HepG2 (cell line): ENCODE data around the gene ARHGAP33. TPM values are rescaled to one million over a fixed set of nuclear protein-coding genes. Genes with fewer than 3 reads are reported as not detected.

Experiments used
- ATAC-seq: fragments of 200-7000 bp; cut with Tn5 transposase; 3 replicates; pipeline ENCODE4 v1.9.1; 2020; ENCODE audit warnings: mild to moderate bottlenecking, moderate library complexity
- BruUV-seq: library from RNA; stranded (reverse); fragments of 400-500 nt; replicated peaks from 2 replicates; lab custom pipeline; 2021; lab: Mats Ljungman, UMichigan
- CTCF ChIA-PET: fragments of 300-600 bp; formaldehyde crosslinking; extraction: SDS; loops from one replicate; lab custom pipeline; 2021; ENCODE audit warnings: low total read pairs, inconsistent platforms, low intra/inter-chr PET ratio; lab: Yijun Ruan, JAX
- POLR2A ChIA-PET: fragments of 350-600 bp; sonication (Branson Sonifier 250); formaldehyde crosslinking; loops from one replicate; lab custom pipeline; 2020; ENCODE audit warnings: antibody characterized with exemption, inconsistent platforms; lab: Yijun Ruan, JAX
- DNase-seq: peaks from one replicate; pipeline ENCODE4 v3.0.0-alpha.2; 2015; ENCODE audit warnings: low spot score
- FAIRE-seq: peaks from 3 replicates; lab custom pipeline; 2011; peaks lifted over from hg19 to GRCh38; lab: Jason Lieb, UNC
- H2AFZ ChIP-seq: one replicate; pipeline ENCODE4 v1.6.1; 2011; ENCODE audit warnings: low read length, inconsistent platforms
- H3K27ac ChIP-seq: fragments of 300-600 bp; 3 replicates; pipeline ENCODE4 v1.8.0; 2011; ENCODE audit warnings: mixed run types, mild to moderate bottlenecking, mixed read lengths, low read length, inconsistent platforms; ENCODE audit not compliant: insufficient read depth; ENCODE audit errors: extremely low read length
- H3K27me3 ChIP-seq, 2 experiments: fragments of 200-600 bp in 1 of 2; 2 replicates in 1 of 2; 3 replicates in 1 of 2; pipeline versions ENCODE4 v1.6.0 to v1.8.0; 2011; ENCODE audit warnings: low read length in 2 of 2, mild to moderate bottlenecking in 2 of 2, moderate library complexity in 2 of 2, inconsistent platforms in 1 of 2; ENCODE audit not compliant: insufficient read depth in 2 of 2, control insufficient read depth in 1 of 2
- H3K36me3 ChIP-seq, 2 experiments: fragments of 200-600 bp in 1 of 2; replicated peaks in 1 of 2; 2 replicates in 1 of 2; 3 replicates in 1 of 2; pipeline versions ENCODE4 v1.5.1 to v1.8.0; 2011; ENCODE audit warnings: low read length in 2 of 2, inconsistent platforms in 1 of 2; ENCODE audit not compliant: insufficient read depth in 2 of 2, control insufficient read depth in 1 of 2
- H3K4me1 ChIP-seq: 2 replicates; pipeline ENCODE4 v1.5.1; 2012; ENCODE audit warnings: low read length, inconsistent platforms; ENCODE audit not compliant: insufficient read depth
- H3K4me2 ChIP-seq: 2 replicates; pipeline ENCODE4 v1.6.0; 2011; ENCODE audit warnings: low read depth, low read length, inconsistent platforms
- H3K4me3 ChIP-seq, 3 experiments: fragments of 200-600 bp in 1 of 3; sonication (generic), shearing (Covaris generic) in 1 of 3; replicated peaks in 1 of 3; 2 replicates each; pipeline ENCODE4 v1.5.1; 2011 to 2016; ENCODE audit warnings: low read length in 3 of 3, inconsistent platforms in 2 of 3, low read depth in 2 of 3, mild to moderate bottlenecking in 2 of 3, control low read depth in 1 of 3, mixed read lengths in 1 of 3; ENCODE audit not compliant: insufficient read depth in 1 of 3
- H3K79me2 ChIP-seq: one replicate; pipeline ENCODE4 v1.6.1; 2011; ENCODE audit warnings: low read length, inconsistent platforms; ENCODE audit not compliant: insufficient read depth
- H3K9ac ChIP-seq: 2 replicates; pipeline ENCODE4 v1.6.0; 2011; ENCODE audit warnings: mild to moderate bottlenecking, low read depth, low read length, inconsistent platforms; ENCODE audit not compliant: insufficient read depth
- H3K9me3 ChIP-seq: 2 replicates; pipeline ENCODE4 v1.5.1; 2012; ENCODE audit warnings: mild to moderate bottlenecking, low read length
- H4K20me1 ChIP-seq: 2 replicates; pipeline ENCODE4 v1.6.0; 2011; ENCODE audit warnings: inconsistent platforms, mild to moderate bottlenecking, low read length, moderate library complexity; ENCODE audit not compliant: insufficient read depth
- ELF3 ChIP-seq: IDR thresholded peaks from 2 replicates; pipeline ENCODE4 v1.6.1; 2016; ENCODE audit warnings: missing genetic modification reagents, missing compliant biosample characterization
- FOSL2 ChIP-seq: sonication (generic); formaldehyde crosslinking; IDR thresholded peaks from 2 replicates; pipeline ENCODE4 v1.4.0; 2020; ENCODE audit warnings: missing genetic modification reagents
- HMGA1 ChIP-seq: sonication (generic); formaldehyde crosslinking; conservative IDR thresholded peaks from 2 replicates; pipeline ENCODE4 v1.4.0; 2020; ENCODE audit warnings: missing genetic modification reagents
- MLLT10 ChIP-seq: sonication (generic); formaldehyde crosslinking; IDR thresholded peaks from 2 replicates; pipeline ENCODE4 v1.4.0; 2020; ENCODE audit warnings: missing genetic modification reagents
- POLR2A ChIP-seq, 2 experiments: IDR thresholded peaks; 2 replicates each; pipeline ENCODE4 v1.6.1; 2011; ENCODE audit warnings: low read depth in 2 of 2, low read length in 2 of 2, mild to moderate bottlenecking in 1 of 2, moderate library complexity in 1 of 2; ENCODE audit not compliant: insufficient read depth in 1 of 2
- RXRA ChIP-seq: sonication (generic); formaldehyde crosslinking; IDR thresholded peaks from 2 replicates; pipeline ENCODE4 v1.5.1; 2020; ENCODE audit warnings: missing genetic modification reagents
- SAP130 ChIP-seq: IDR thresholded peaks from 2 replicates; pipeline ENCODE4 v1.6.1; 2016; ENCODE audit warnings: low read depth
- ZNF17 ChIP-seq: sonication (generic); formaldehyde crosslinking; IDR thresholded peaks from 2 replicates; pipeline ENCODE4 v1.5.0; 2020; ENCODE audit warnings: mild to moderate bottlenecking, missing genetic modification reagents
- ZNF263 ChIP-seq: sonication (generic); formaldehyde crosslinking; IDR thresholded peaks from 2 replicates; pipeline ENCODE4 v1.4.0; 2020; ENCODE audit warnings: missing genetic modification reagents
- WGBS: methylation state at CpG from one replicate; pipeline ENCODE4 v1.1.6; 2017; ENCODE audit warnings: low lambda C conversion rate; 5-methylcytosine and 5-hydroxymethylcytosine counted together
- in situ Hi-C: cut with HindIII; loops from 2 replicates; pipeline ENCODE4 v1.10.0; 2017; ENCODE audit warnings: low pct_unique_long_range_greater_than_20kb; ENCODE audit not compliant: extremely low pct_ligation_motif_present
- intact Hi-C: fragments of 100-400 bp; cut with micrococcal nuclease; formaldehyde crosslinking; loops from one replicate; pipeline ENCODE4 v1.10.0; 2022; ENCODE audit not compliant: unreplicated experiment
- polyA plus RNA-seq, 8 experiments: library from polyadenylated mRNA; depleted of rRNA in 3 of 8; stranded (reverse) in 7 of 8; unstranded in 1 of 8; fragments of >200 nt; fragmentation: Illumina TruSeq in 4 of 8; extraction: Trizol in 4 of 8; gene quantifications; 2 replicates each; pipeline versions ENCODE4 v1.2.1 to v1.2.3, GENCODE V29; 2011 to 2016; ENCODE audit warnings: low read depth in 4 of 8, missing spikeins in 1 of 8, mixed read lengths in 1 of 8; ENCODE audit not compliant: insufficient read depth in 1 of 8
- total RNA-seq, 5 experiments: library from RNA; depleted of rRNA; stranded (reverse); fragments of >200 nt; fragmentation: Illumina TruSeq; extraction: Trizol; gene quantifications; 2 replicates each; pipeline ENCODE4 v1.2.3, GENCODE V29; 2016; ENCODE audit warnings: low read depth in 1 of 5
- TF ChIP-seq, protein P1 (sequence below): sonication (generic); formaldehyde crosslinking; IDR thresholded peaks from 2 replicates; pipeline ENCODE4 v1.4.0; 2020; ENCODE audit warnings: missing genetic modification reagents
- TF ChIP-seq, protein P2 (sequence below): IDR thresholded peaks from 2 replicates; pipeline ENCODE4 v1.6.1; 2016
- TF ChIP-seq, protein P3 (sequence below): sonication (generic); formaldehyde crosslinking; IDR thresholded peaks from 2 replicates; pipeline ENCODE4 v1.4.0; 2020; ENCODE audit warnings: low read depth, mild to moderate bottlenecking, missing genetic modification reagents
- TF ChIP-seq, protein P4 (sequence below): sonication (generic); formaldehyde crosslinking; IDR thresholded peaks from 2 replicates; pipeline ENCODE4 v1.5.0; 2020; ENCODE audit warnings: missing genetic modification reagents, mild to moderate bottlenecking, borderline replicate concordance
- TF ChIP-seq, protein P5 (sequence below): fragments of 450-650 bp; IDR thresholded peaks from 2 replicates; pipeline ENCODE4 v1.6.1; 2016
- TF ChIP-seq, protein P6 (sequence below): sonication (generic); formaldehyde crosslinking; IDR thresholded peaks from 2 replicates; pipeline ENCODE4 v1.4.0; 2020; ENCODE audit warnings: missing genetic modification reagents, mild to moderate bottlenecking, borderline replicate concordance

ARHGAP33 gene
- total and polyA plus RNA-seq, 2 of the 13 experiments (the other 11 are each of a cell fraction or from before 2014, with no cell fraction given), result 1.3 to 2.7 TPM

DNA sequence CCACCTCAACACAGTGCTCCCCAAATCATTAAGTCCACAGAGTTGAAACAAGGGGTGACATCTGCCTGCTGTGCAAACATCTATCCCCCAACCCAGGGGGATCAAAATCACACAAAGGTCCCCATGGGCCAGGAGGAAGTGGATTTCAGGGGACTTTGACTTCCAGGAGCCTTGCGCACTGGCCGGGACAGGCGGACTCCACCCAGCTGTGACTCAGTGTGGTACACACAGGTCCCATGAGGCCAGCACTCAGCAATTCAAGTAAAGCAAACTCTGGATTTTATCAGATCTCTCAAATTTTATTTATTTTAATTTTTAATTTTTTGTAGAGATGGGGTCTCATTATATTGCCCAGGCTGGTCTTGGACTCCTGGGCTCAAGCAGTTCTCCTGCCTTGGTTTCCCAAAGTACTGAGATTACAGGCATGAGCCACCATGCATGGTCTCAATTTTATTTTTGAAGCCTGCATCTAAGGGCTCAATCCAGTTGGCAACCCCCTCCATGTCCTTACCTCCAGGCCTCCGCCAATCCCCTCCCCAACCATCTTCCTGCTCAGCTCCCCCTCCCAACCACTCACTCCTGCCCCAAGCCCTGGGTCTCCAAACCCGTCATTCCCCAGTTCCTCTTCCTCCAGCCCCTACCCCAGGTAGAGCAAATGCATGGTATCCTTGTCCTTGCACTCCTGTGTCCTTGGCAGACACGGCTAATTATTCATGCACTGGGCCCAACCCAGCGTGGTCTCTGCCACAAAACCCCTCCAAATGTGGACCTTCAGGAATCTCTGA is 18.2 kb downstream of the ARHGAP33 start:
- no peak overlapping the region for H3K27ac ChIP-seq
- H3K79me2 ChIP-seq, result no peaks in the 10 kb centered on the region
- H3K4me3 ChIP-seq, result no peak overlapping the region
- H3K27me3 ChIP-seq, result peaks cover 0 to 4% of the 10 kb centered on the region in 2 experiments; a peak in 3 of 5 replicates
- no peaks in the 10 kb centered on the region for H3K9me3 ChIP-seq
- CTCF ChIA-PET, result no interaction called here
- H3K36me3 ChIP-seq, result no peaks in the 10 kb centered on the region
- POLR2A ChIA-PET, result interaction anchor here (1.2 kb wide), 1 partner anchor 18 kb away, joined by 3 read pairs; no protein-coding TSS in a partner anchor
- H3K4me1 ChIP-seq, result peaks cover 45% of the 10 kb centered on the region
- H2AFZ ChIP-seq, result no peak overlapping the region
- no TSS peak for BruUV-seq
- H4K20me1 ChIP-seq, result no peaks in the 10 kb centered on the region
- H3K9ac ChIP-seq, result no peak overlapping the region
- ATAC-seq (no peak), FAIRE-seq (no peak), DNase-seq (no peak)
- WGBS, result 34% methylated on average over 7 of the region's 7 CpGs
- H3K4me2 ChIP-seq, result 0 out of 2 replicates have a peak overlapping the region, but pooled peaks have one; percentile 18
- intact Hi-C loops, result no loop called here
- in situ Hi-C loops, result no loop called here
- TF ChIP-seq, protein P1, sequence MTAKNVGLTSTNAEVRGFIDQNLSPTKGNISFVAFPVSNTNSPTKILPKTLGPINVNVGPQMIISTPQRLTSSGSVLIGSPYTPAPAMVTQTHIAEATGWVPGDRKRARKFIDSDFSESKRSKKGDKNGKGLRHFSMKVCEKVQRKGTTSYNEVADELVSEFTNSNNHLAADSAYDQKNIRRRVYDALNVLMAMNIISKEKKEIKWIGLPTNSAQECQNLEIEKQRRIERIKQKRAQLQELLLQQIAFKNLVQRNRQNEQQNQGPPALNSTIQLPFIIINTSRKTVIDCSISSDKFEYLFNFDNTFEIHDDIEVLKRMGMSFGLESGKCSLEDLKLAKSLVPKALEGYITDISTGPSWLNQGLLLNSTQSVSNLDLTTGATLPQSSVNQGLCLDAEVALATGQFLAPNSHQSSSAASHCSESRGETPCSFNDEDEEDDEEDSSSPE (CRISPR knock-in tag), result no peak
- peak; percentile 35 for TF ChIP-seq FOSL2
- TF ChIP-seq, protein P2, sequence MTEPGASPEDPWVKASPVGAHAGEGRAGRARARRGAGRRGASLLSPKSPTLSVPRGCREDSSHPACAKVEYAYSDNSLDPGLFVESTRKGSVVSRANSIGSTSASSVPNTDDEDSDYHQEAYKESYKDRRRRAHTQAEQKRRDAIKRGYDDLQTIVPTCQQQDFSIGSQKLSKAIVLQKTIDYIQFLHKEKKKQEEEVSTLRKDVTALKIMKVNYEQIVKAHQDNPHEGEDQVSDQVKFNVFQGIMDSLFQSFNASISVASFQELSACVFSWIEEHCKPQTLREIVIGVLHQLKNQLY, result no peak
- TF ChIP-seq, protein P3, sequence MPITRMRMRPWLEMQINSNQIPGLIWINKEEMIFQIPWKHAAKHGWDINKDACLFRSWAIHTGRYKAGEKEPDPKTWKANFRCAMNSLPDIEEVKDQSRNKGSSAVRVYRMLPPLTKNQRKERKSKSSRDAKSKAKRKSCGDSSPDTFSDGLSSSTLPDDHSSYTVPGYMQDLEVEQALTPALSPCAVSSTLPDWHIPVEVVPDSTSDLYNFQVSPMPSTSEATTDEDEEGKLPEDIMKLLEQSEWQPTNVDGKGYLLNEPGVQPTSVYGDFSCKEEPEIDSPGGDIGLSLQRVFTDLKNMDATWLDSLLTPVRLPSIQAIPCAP (CRISPR knock-in tag), result no peak
- no peak for TF ChIP-seq HMGA1 (CRISPR knock-in tag)
- TF ChIP-seq, protein P4, sequence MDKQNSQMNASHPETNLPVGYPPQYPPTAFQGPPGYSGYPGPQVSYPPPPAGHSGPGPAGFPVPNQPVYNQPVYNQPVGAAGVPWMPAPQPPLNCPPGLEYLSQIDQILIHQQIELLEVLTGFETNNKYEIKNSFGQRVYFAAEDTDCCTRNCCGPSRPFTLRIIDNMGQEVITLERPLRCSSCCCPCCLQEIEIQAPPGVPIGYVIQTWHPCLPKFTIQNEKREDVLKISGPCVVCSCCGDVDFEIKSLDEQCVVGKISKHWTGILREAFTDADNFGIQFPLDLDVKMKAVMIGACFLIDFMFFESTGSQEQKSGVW, result no peak
- TF ChIP-seq RXRA (CRISPR knock-in tag), result peak; percentile 20; the same call in 1 of the 2 replicates
- peak in 1 of 2 experiments; percentile 18; a peak in 1 of 4 replicates for TF ChIP-seq POLR2A (IDR thresholded peaks at IDR 0.05; ENCODE audit: insufficient read depth in 1 of 2, low read depth in 2 of 2, low read length in 2 of 2)
- no peak for TF ChIP-seq MLLT10 (CRISPR knock-in tag)
- TF ChIP-seq ZNF263 (CRISPR knock-in tag), result peak; percentile 82
- TF ChIP-seq SAP130 (CRISPR knock-in tag), result peak; percentile 28; the same call in 1 of the 2 replicates
- TF ChIP-seq ZNF17 (CRISPR knock-in tag), result no peak
- TF ChIP-seq, protein P5, sequence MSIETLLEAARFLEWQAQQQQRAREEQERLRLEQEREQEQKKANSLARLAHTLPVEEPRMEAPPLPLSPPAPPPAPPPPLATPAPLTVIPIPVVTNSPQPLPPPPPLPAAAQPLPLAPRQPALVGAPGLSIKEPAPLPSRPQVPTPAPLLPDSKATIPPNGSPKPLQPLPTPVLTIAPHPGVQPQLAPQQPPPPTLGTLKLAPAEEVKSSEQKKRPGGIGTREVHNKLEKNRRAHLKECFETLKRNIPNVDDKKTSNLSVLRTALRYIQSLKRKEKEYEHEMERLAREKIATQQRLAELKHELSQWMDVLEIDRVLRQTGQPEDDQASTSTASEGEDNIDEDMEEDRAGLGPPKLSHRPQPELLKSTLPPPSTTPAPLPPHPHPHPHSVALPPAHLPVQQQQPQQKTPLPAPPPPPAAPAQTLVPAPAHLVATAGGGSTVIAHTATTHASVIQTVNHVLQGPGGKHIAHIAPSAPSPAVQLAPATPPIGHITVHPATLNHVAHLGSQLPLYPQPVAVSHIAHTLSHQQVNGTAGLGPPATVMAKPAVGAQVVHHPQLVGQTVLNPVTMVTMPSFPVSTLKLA, result no peak
- TF ChIP-seq ELF3 (CRISPR knock-in tag), result peak; percentile 32; the same call in 1 of the 2 replicates
- TF ChIP-seq, protein P6, sequence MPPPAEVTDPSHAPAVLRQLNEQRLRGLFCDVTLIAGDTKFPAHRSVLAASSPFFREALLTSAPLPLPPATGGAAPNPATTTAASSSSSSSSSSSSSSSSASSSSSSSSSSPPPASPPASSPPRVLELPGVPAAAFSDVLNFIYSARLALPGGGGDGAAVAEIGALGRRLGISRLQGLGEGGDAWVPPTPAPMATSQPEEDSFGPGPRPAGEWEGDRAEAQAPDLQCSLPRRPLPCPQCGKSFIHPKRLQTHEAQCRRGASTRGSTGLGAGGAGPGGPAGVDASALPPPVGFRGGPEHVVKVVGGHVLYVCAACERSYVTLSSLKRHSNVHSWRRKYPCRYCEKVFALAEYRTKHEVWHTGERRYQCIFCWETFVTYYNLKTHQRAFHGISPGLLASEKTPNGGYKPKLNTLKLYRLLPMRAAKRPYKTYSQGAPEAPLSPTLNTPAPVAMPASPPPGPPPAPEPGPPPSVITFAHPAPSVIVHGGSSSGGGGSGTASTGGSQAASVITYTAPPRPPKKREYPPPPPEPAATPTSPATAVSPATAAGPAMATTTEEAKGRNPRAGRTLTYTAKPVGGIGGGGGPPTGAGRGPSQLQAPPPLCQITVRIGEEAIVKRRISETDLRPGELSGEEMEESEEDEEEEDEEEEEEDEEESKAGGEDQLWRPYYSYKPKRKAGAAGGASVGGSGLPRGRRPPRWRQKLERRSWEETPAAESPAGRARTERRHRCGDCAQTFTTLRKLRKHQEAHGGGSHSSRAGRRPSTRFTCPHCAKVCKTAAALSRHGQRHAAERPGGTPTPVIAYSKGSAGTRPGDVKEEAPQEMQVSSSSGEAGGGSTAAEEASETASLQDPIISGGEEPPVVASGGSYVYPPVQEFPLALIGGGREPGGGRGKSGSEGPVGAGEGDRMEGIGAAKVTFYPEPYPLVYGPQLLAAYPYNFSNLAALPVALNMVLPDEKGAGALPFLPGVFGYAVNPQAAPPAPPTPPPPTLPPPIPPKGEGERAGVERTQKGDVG (CRISPR knock-in tag), result no peak
